WTC11 (cell line): ENCODE measurements around the gene GALNT17. TPM values are rescaled to one million over a fixed set of nuclear protein-coding genes. Genes with fewer than 3 reads are reported as not detected.

ENCODE experiments used
- ATAC-seq: fragments of 200-7000 bp; cut with Tn5 transposase; 2 replicates; pipeline ENCODE4 v1.10.0; 2021; ENCODE audit warnings: mild to moderate bottlenecking, moderate library complexity
- CTCF ChIA-PET: fragments of 300-600 bp; sonication (Branson Sonifier 250); formaldehyde crosslinking; loops from one replicate; lab custom pipeline; 2021; ENCODE audit warnings: antibody characterized with exemption; lab: Charles Lee
- POLR2A ChIA-PET: fragments of 350-600 bp; sonication (Branson Sonifier 250); formaldehyde crosslinking; loops from one replicate; lab custom pipeline; 2021; ENCODE audit warnings: antibody characterized with exemption; lab: Charles Lee
- DNase-seq: peaks from one replicate; pipeline ENCODE4 v3.0.0; 2021; ENCODE audit warnings: low spot score
- H3K27ac Mint-ChIP-seq: 2 replicates; pipeline ENCODE4 v1.8.0; 2021; ENCODE audit warnings: mixed read lengths
- H3K27me3 Mint-ChIP-seq: 2 replicates; pipeline ENCODE4 v1.8.0; 2021; ENCODE audit warnings: low read depth, mild to moderate bottlenecking, moderate library complexity, mixed read lengths
- H3K36me3 Mint-ChIP-seq: 2 replicates; pipeline ENCODE4 v1.8.0; 2021; ENCODE audit warnings: mixed read lengths
- H3K4me1 Mint-ChIP-seq: 2 replicates; pipeline ENCODE4 v1.8.0; 2022; ENCODE audit warnings: mixed read lengths
- H3K4me3 Mint-ChIP-seq: 2 replicates; pipeline ENCODE4 v1.8.0; 2021; ENCODE audit warnings: mild to moderate bottlenecking, moderate library complexity, mixed read lengths
- H3K9me3 Mint-ChIP-seq: 2 replicates; pipeline ENCODE4 v1.8.0; 2021; ENCODE audit warnings: mixed read lengths
- CREB1 ChIP-seq: sonication (generic); formaldehyde crosslinking; IDR thresholded peaks from 2 replicates; pipeline ENCODE4 v1.8.0; 2023; ENCODE audit warnings: mild to moderate bottlenecking, missing genetic modification reagents
- CREM ChIP-seq: sonication (generic); formaldehyde crosslinking; IDR thresholded peaks from 2 replicates; pipeline ENCODE4 v1.8.1; 2022; ENCODE audit warnings: mild to moderate bottlenecking, missing genetic modification reagents, moderate library complexity
- E2F5 ChIP-seq: sonication (generic); formaldehyde crosslinking; IDR thresholded peaks from 2 replicates; pipeline ENCODE4 v1.8.1; 2022; ENCODE audit warnings: mild to moderate bottlenecking, moderate library complexity, missing genetic modification reagents
- ESRRA ChIP-seq: sonication (generic); formaldehyde crosslinking; IDR thresholded peaks from 2 replicates; pipeline ENCODE4 v1.8.1; 2022; ENCODE audit warnings: mild to moderate bottlenecking, missing genetic modification reagents, borderline replicate concordance
- FOXK1 ChIP-seq: sonication (generic); formaldehyde crosslinking; IDR thresholded peaks from 2 replicates; pipeline ENCODE4 v1.8.0; 2022; ENCODE audit warnings: mild to moderate bottlenecking, moderate library complexity, missing genetic modification reagents
- GTF2I ChIP-seq: fragments of 250-450 bp; sonication (Bioruptor Pico); conservative IDR thresholded peaks from 2 replicates; pipeline ENCODE4 v1.4.0; 2021; ENCODE audit warnings: mild to moderate bottlenecking
- HMGXB4 ChIP-seq: sonication (generic); formaldehyde crosslinking; IDR thresholded peaks from 2 replicates; pipeline ENCODE4 v1.8.1; 2023; ENCODE audit warnings: mild to moderate bottlenecking, moderate library complexity, missing genetic modification reagents
- KAT7 ChIP-seq: sonication (generic); formaldehyde crosslinking; IDR thresholded peaks from 2 replicates; pipeline ENCODE4 v1.8.1; 2023; ENCODE audit warnings: missing genetic modification reagents, mild to moderate bottlenecking, borderline replicate concordance
- NFE2L1 ChIP-seq: sonication (generic); formaldehyde crosslinking; IDR thresholded peaks from 2 replicates; pipeline ENCODE4 v1.8.1; 2023; ENCODE audit warnings: missing genetic modification reagents
- NFYB ChIP-seq: sonication (generic); formaldehyde crosslinking; conservative IDR thresholded peaks from 2 replicates; pipeline ENCODE4 v1.8.0; 2022; ENCODE audit warnings: low read depth, missing genetic modification reagents
- NR2C2 ChIP-seq: sonication (generic); formaldehyde crosslinking; IDR thresholded peaks from 2 replicates; pipeline ENCODE4 v1.8.0; 2022; ENCODE audit warnings: mild to moderate bottlenecking, missing genetic modification reagents
- PREB ChIP-seq: sonication (generic); formaldehyde crosslinking; IDR thresholded peaks from 2 replicates; pipeline ENCODE4 v1.8.1; 2022; ENCODE audit warnings: mild to moderate bottlenecking, missing genetic modification reagents, moderate library complexity, borderline replicate concordance
- SMAD4 ChIP-seq: sonication (generic); formaldehyde crosslinking; IDR thresholded peaks from 2 replicates; pipeline ENCODE4 v1.8.0; 2022; ENCODE audit warnings: mild to moderate bottlenecking, missing genetic modification reagents
- ZNF121 ChIP-seq: sonication (generic); formaldehyde crosslinking; IDR thresholded peaks from 2 replicates; pipeline ENCODE4 v1.8.0; 2023; ENCODE audit warnings: missing genetic modification reagents
- ZNF232 ChIP-seq: sonication (generic); formaldehyde crosslinking; IDR thresholded peaks from 2 replicates; pipeline ENCODE4 v1.8.0; 2022; ENCODE audit warnings: mild to moderate bottlenecking, missing genetic modification reagents
- ZNF416 ChIP-seq: fragments of 250-450 bp; sonication (Bioruptor Pico); IDR thresholded peaks from 2 replicates; pipeline ENCODE4 v1.9.0; 2021; ENCODE audit warnings: mild to moderate bottlenecking, inconsistent platforms
- ZNF671 ChIP-seq: fragments of 250-450 bp; sonication (Bioruptor Pico); IDR thresholded peaks from 2 replicates; pipeline ENCODE4 v1.8.0; 2021; ENCODE audit warnings: mild to moderate bottlenecking
- total RNA-seq: library from RNA; stranded (reverse); gene quantifications from 3 replicates; pipeline ENCODE4 v1.2.3, GENCODE V29; 2021
- TF ChIP-seq, protein P1 (sequence below): fragments of 250-450 bp; sonication (Bioruptor Pico); IDR thresholded peaks from 2 replicates; pipeline ENCODE4 v1.9.0; 2021; ENCODE audit warnings: mild to moderate bottlenecking
- TF ChIP-seq, protein P2 (sequence below): sonication (generic); formaldehyde crosslinking; IDR thresholded peaks from 2 replicates; pipeline ENCODE4 v1.8.1; 2022; ENCODE audit warnings: low read depth, missing genetic modification reagents, borderline replicate concordance

Gene GALNT17
- total RNA-seq, 1 experiment from 2014 or later: 61.1 TPM

DNA sequence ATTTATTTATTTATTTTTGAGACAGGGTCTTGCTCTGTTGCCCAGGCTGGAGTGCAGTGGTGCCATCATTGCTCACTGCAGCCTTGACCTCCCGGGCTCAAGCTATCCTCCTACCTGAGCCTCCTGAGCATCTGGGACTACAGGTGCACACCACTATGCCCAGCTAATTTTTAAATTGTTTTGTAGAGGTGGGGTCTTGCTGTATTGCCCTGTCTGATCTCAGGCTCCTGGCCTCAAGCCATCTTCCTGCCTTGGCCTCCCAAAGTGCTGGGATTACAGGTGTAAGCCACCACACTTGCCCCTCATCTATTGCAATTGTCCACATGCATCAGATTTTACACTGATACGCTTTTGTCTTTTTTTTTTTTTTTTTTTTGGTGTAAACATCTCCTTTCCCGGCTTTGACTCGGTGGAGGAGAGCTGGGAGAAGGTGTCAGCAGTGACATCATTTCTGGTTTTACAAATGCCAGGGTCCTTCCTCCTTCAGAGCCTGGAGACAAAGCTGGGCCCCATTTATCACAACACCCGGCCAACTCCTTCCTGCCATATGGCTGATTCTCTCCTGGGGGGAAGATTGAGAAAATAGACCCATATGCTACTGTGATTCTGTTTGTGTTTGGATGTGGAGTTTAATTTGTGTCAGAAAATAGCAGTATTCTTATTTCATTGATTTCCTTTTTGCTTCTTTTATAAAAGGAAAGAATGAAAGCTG lies 61.3 kb downstream of the GALNT17 start:
- H3K9me3 Mint-ChIP-seq: peaks cover 21% of the 10 kb centered on the region

GRCh38 chr7:71198391-71198790 lies 66.4 kb downstream of the GALNT17 start:
- CTCF ChIA-PET: no interaction called here
- H3K9me3 Mint-ChIP-seq: peaks cover 12% of the 10 kb centered on the region
- ATAC-seq (no peak), DNase-seq (no peak)
- H3K27me3 Mint-ChIP-seq: no peaks in the 10 kb centered on the region; the same call in 1 of the 2 replicates
- peak overlapping the region; percentile 41 for H3K27ac Mint-ChIP-seq
- TF ChIP-seq ESRRA (CRISPR knock-in tag): no peak
- TF ChIP-seq NFE2L1 (CRISPR knock-in tag): no peak
- TF ChIP-seq PREB (CRISPR knock-in tag): no peak
- TF ChIP-seq CREM: no peak
- TF ChIP-seq NR2C2 (CRISPR knock-in tag): no peak
- TF ChIP-seq FOXK1 (CRISPR knock-in tag): no peak
- no peak for TF ChIP-seq E2F5
- TF ChIP-seq ZNF671: no peak
- TF ChIP-seq NFYB (CRISPR knock-in tag): no peak
- TF ChIP-seq CREB1: no peak
- TF ChIP-seq KAT7: no peak
- TF ChIP-seq, protein P1, sequence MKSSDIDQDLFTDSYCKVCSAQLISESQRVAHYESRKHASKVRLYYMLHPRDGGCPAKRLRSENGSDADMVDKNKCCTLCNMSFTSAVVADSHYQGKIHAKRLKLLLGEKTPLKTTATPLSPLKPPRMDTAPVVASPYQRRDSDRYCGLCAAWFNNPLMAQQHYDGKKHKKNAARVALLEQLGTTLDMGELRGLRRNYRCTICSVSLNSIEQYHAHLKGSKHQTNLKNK (CRISPR knock-in tag): no peak
- TF ChIP-seq, protein P2, sequence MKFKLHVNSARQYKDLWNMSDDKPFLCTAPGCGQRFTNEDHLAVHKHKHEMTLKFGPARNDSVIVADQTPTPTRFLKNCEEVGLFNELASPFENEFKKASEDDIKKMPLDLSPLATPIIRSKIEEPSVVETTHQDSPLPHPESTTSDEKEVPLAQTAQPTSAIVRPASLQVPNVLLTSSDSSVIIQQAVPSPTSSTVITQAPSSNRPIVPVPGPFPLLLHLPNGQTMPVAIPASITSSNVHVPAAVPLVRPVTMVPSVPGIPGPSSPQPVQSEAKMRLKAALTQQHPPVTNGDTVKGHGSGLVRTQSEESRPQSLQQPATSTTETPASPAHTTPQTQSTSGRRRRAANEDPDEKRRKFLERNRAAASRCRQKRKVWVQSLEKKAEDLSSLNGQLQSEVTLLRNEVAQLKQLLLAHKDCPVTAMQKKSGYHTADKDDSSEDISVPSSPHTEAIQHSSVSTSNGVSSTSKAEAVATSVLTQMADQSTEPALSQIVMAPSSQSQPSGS (CRISPR knock-in tag): no peak
- H3K36me3 Mint-ChIP-seq: peaks cover 16% of the 10 kb centered on the region
- no peak overlapping the region for H3K4me3 Mint-ChIP-seq
- POLR2A ChIA-PET: no interaction called here
- peaks cover 30% of the 10 kb centered on the region for H3K4me1 Mint-ChIP-seq

More for the DNA sequence above, 61.3 kb downstream of the GALNT17 start:
- Mint-ChIP-seq H3K4me1 (peaks cover 12% of the 10 kb centered on the region), H3K36me3 (peaks cover 40% of the 10 kb centered on the region), H3K27me3 (no peaks in the 10 kb centered on the region), H3K27ac (no peak overlapping the region), H3K4me3 (no peak overlapping the region)
- ChIA-PET CTCF (interaction anchor here (0.6 kb wide), 1 partner anchor 192 kb away, joined by 5 read pairs; no protein-coding TSS in a partner anchor), POLR2A (no interaction called here)
- ATAC-seq (no peak), DNase-seq (no peak)
- TF ChIP-seq KAT7 (no peak), HMGXB4 (CRISPR knock-in tag) (no peak), GTF2I (CRISPR knock-in tag) (0 out of 2 replicates have a peak, but pooled peaks have one; percentile 36), ZNF232 (CRISPR knock-in tag) (no peak), ZNF416 (no peak), ZNF121 (CRISPR knock-in tag) (peak; percentile 92), SMAD4 (no peak)
